Measurements from ENCODE around the gene SPIRE1.

- TF ChIP-seq CTCF (IDR thresholded peaks at IDR 0.05) (no peak), EP300 (IDR thresholded peaks at IDR 0.05) (no peak), POLR2A (IDR thresholded peaks at IDR 0.05) (no peak)
Measured at GRCh38 chr18:12598181-12598930, 59.6 kb downstream of the SPIRE1 start.

Data from tibial nerve (tissue), 4 donors.